Transverse colon (tissue), 4 donors: ENCODE results near the gene ENO2. TPM values are rescaled to one million over a fixed set of nuclear protein-coding genes. Genes with fewer than 3 reads are reported as not detected.

Experiments used
- DNase-seq: peaks from one replicate; pipeline ENCODE4 v3.0.0-alpha.2; 2019
- H3K27ac ChIP-seq, 4 donors: fragments of 200-600 bp; sonication (generic); 2 replicates each; pipeline ENCODE4 v1.5.1; 2016 to 2018; ENCODE audit warnings: inconsistent platforms in 4 of 4
- H3K27me3 ChIP-seq: fragments of 200-600 bp; sonication (generic); 2 replicates; pipeline ENCODE4 v1.5.1; 2017; ENCODE audit warnings: inconsistent platforms
- H3K36me3 ChIP-seq, 4 donors: fragments of 200-600 bp; sonication (generic); 2 replicates each; pipeline ENCODE4 v1.5.1; 2017 to 2019; ENCODE audit warnings: inconsistent platforms in 4 of 4
- H3K4me1 ChIP-seq, 4 donors: fragments of 200-600 bp; sonication (generic); 2 replicates each; pipeline ENCODE4 v1.5.1; 2017 to 2020; ENCODE audit warnings: inconsistent platforms in 4 of 4
- H3K4me3 ChIP-seq, 4 donors: fragments of 200-600 bp; sonication (generic); 1 replicate in 1 of 4; 2 replicates in 3 of 4; pipeline versions ENCODE4 v1.5.1 to v1.6.1; 2017 to 2019; ENCODE audit warnings: inconsistent platforms in 4 of 4
- H3K9me3 ChIP-seq, 2 donors: fragments of 200-600 bp; sonication (generic); 2 replicates each; pipeline ENCODE4 v1.5.1; 2017 to 2019; ENCODE audit warnings: inconsistent platforms in 2 of 2
- CTCF ChIP-seq, 5 experiments: fragments of 200-600 bp in 3 of 5; fragments of 450-650 bp in 2 of 5; sonication (generic) in 3 of 5; IDR thresholded peaks; 1 replicate in 2 of 5; 2 replicates in 3 of 5; pipeline ENCODE4 v1.5.1; 2016 to 2017; ENCODE audit warnings: antibody characterized with exemption in 5 of 5, inconsistent platforms in 3 of 5, mild to moderate bottlenecking in 2 of 5, moderate library complexity in 1 of 5
- EP300 ChIP-seq: sonication (generic); formaldehyde crosslinking; IDR thresholded peaks from one replicate; pipeline ENCODE4 v1.6.1; 2017; ENCODE audit warnings: antibody characterized with exemption, low read depth
- POLR2A ChIP-seq: fragments of 450-650 bp; IDR thresholded peaks from one replicate; pipeline ENCODE4 v1.6.1; 2016; ENCODE audit warnings: antibody characterized with exemption, mild to moderate bottlenecking, moderate library complexity
- POLR2AphosphoS5 ChIP-seq, 3 donors: sonication (generic); formaldehyde crosslinking; IDR thresholded peaks; one replicate each; pipeline ENCODE4 v1.6.1; 2016; ENCODE audit warnings: antibody characterized with exemption in 3 of 3
- WGBS, 2 donors: methylation state at CpG; one replicate each; pipeline ENCODE4 v1.1.5; 2018; ENCODE audit warnings: low coverage in 1 of 2; 5-methylcytosine and 5-hydroxymethylcytosine counted together
- in situ Hi-C, 4 donors: fragments of 200-750 bp; cut with MboI; loops; one replicate each; pipeline versions ENCODE4 v1.15.0 to v1.15.1; 2017; ENCODE audit warnings: low sequenced_read_pairs in 3 of 4, low pct_ligation_motif_present in 1 of 4, low pct_unique_long_range_greater_than_20kb in 1 of 4
- intact Hi-C: fragments of 100-400 bp; cut with DNase I; formaldehyde crosslinking; loops from one replicate; pipeline ENCODE4 v1.15.1; 2023; ENCODE audit warnings: low total_unique reads
- total RNA-seq, 4 donors: library from RNA; depleted of rRNA; stranded (reverse); fragments of >200 nt; gene quantifications; one replicate each; pipeline ENCODE4 v1.1.0, GENCODE V29; 2016

Gene ENO2
- total RNA-seq, 4 donors from 2014 or later: 7.2 to 14.1 (median 9.6) TPM

- H3K27me3 ChIP-seq: no peaks in the 10 kb centered on the region
- peak overlapping the region; percentile 55 to 99 (median 78) for H3K27ac ChIP-seq
- TF ChIP-seq CTCF (IDR thresholded peaks at IDR 0.05) (no peak), POLR2AphosphoS5 (IDR thresholded peaks at IDR 0.05) (no peak), EP300 (no peak), POLR2A (no peak)
- DNase-seq: no peak
- H3K4me1 ChIP-seq: peaks cover 27 to 71% (median 57%) of the 10 kb centered on the region in 4 donors
- no peak overlapping the region for H3K4me3 ChIP-seq
- WGBS, 2 donors: 55 to 75% methylated on average over 1 of the region's 1 CpG
- intact Hi-C loops: no loop called here
- H3K36me3 ChIP-seq: peaks cover 0 to 8% (median 0%) of the 10 kb centered on the region in 4 donors
- in situ Hi-C loops: loop anchor here in 2 of 4 donors (25.0 kb wide), 1 partner anchor 180 kb away; the partner anchor contains the start of gene C1RL (in 2 of the 2)
- H3K9me3 ChIP-seq: no peaks in the 10 kb centered on the region
These were observed 18.4 kb downstream of the ENO2 start for GRCh38 chr12:6932766-6933165.

GRCh38 chr12:6934110-6934509 lies 19.7 kb downstream of the ENO2 start:
- no peaks in the 10 kb centered on the region for H3K9me3 ChIP-seq
- in situ Hi-C loops (loop anchor here in 2 of 4 donors (25.0 kb wide), 1 partner anchor 178 kb away; the partner anchor contains the start of gene C1RL (in 2 of the 2)), intact Hi-C loops (no loop called here)
- peak overlapping the region; percentile 55 to 99 (median 78) for H3K27ac ChIP-seq
- TF ChIP-seq CTCF (IDR thresholded peaks at IDR 0.05) (no peak), POLR2A (no peak), POLR2AphosphoS5 (IDR thresholded peaks at IDR 0.05) (no peak), EP300 (no peak)
- 20 to 24% methylated on average over 5 to 8 of the region's 8 CpGs for WGBS, 2 donors
- H3K4me3 ChIP-seq: no peak overlapping the region
- no peak for DNase-seq
- no peaks in the 10 kb centered on the region for H3K27me3 ChIP-seq
- peaks cover 0 to 8% (median 0%) of the 10 kb centered on the region in 4 donors for H3K36me3 ChIP-seq
- peaks cover 35 to 79% (median 63%) of the 10 kb centered on the region in 4 donors for H3K4me1 ChIP-seq

GRCh38 chr12:6935371-6936193 lies 21.2 kb downstream of the ENO2 start:
- WGBS, 2 donors: 70 to 89% methylated on average over 5 to 14 of the region's 14 CpGs
- Histone ChIP-seq H3K4me3 (no peak overlapping the region), H3K27me3 (no peaks in the 10 kb centered on the region), H3K36me3 (peaks cover 0 to 8% (median 0%) of the 10 kb centered on the region in 4 donors), H3K9me3 (no peaks in the 10 kb centered on the region), H3K27ac (peak overlapping the region; percentile 55 to 99 (median 78)), H3K4me1 (peaks cover 27 to 65% (median 48%) of the 10 kb centered on the region in 4 donors)
- no peak for DNase-seq
- intact Hi-C loops (loop anchor here (5.0 kb wide), 1 partner anchor 63 kb away; the partner anchor contains the start of gene SPSB2), in situ Hi-C loops (loop anchor here in 2 of 4 donors (25.0 kb wide), 1 partner anchor 177 kb away; the partner anchor contains the start of gene C1RL (in 2 of the 2))
- TF ChIP-seq EP300: no peak

- peaks cover 0 to 8% (median 0%) of the 10 kb centered on the region in 4 donors for H3K36me3 ChIP-seq
- intact Hi-C loops (loop anchor here (5.0 kb wide), 1 partner anchor 64 kb away; the partner anchor contains the start of gene SPSB2), in situ Hi-C loops (loop anchor here in 2 of 4 donors (25.0 kb wide), 1 partner anchor 176 kb away; the partner anchor contains the start of gene C1RL (in 2 of the 2))
These were observed 21.8 kb downstream of the ENO2 start for GRCh38 chr12:6936194-6936635.

More at GRCh38 chr12:6936194-6936635, 21.8 kb downstream of the ENO2 start:
- 71 to 80% methylated on average over 1 to 3 of the region's 3 CpGs for WGBS, 2 donors
- Histone ChIP-seq H3K9me3 (no peaks in the 10 kb centered on the region), H3K27me3 (no peaks in the 10 kb centered on the region), H3K27ac (peak overlapping the region; percentile 90 to 99 (median 96)), H3K4me1 (peaks cover 22 to 59% (median 44%) of the 10 kb centered on the region in 4 donors), H3K4me3 (no peak overlapping the region)
- DNase-seq: no peak
- TF ChIP-seq POLR2A (no peak), CTCF (IDR thresholded peaks at IDR 0.05) (no peak), POLR2AphosphoS5 (IDR thresholded peaks at IDR 0.05) (no peak), EP300 (no peak)
